CD4-positive, alpha-beta T cell treated with Interleukin-21 for 1 hour (primary cell): ENCODE results near the gene DCDC2.
A peak's percentile ranks its signal among the peaks of the same experiment; 100 is the strongest.
"Not testable (repeated sequence)": the region's sequence is repeated elsewhere in the genome, so short reads cannot be mapped to it uniquely, and the experiment has no call there.

Source experiments
- DNase-seq: peaks from one replicate; pipeline ENCODE4 v3.0.0-alpha.2; 2020

The DCDC2 gene

DNA sequence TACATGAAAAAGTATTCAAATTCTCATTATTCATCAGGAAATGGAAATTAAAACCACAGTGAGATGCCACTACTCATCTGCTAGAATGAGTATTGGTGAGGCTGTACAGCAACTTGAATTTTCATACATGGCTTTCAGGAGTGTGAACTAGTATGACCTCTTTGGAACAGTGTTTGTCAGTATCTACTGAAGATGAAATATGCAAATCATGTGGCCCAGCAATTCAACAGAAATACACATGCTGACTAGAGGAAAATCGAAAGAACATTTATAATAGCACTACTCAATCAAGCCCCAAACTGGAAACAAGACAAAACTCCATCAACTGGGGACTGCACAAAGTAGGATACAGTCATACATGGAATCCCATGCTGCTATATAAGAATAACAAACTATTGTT is 102.2 kb downstream of the DCDC2 start:
- no peak for DNase-seq

GRCh38 chr6:24253360-24253759 is 104.5 kb downstream of the DCDC2 start:
- no peak for DNase-seq

GRCh38 chr6:24252280-24252679 is 105.6 kb downstream of the DCDC2 start:
- DNase-seq: no peak

DNA sequence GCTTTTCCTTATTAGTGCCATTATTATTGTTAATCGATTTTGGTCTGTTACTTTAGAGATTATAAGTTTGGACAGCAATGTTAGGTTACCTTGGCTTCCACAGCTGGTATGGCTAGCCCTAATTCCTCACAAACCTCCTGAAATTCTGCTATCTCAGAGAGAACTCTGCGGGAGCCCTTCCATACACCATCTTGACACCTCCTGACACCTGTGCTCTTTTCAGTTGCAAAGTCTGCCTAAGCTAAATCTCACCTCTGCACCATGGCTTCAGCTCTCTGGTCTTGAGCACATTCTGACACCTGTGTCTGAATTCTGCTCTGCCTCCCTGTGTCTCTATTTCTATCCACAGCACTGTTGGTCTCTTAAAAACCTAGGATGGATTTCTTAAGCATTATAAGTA is 106.5 kb downstream of the DCDC2 start:
- DNase-seq: no peak

GRCh38 chr6:24249926-24250325 is 107.9 kb downstream of the DCDC2 start:
- DNase-seq: no peak

- no peak for DNase-seq
Observed at GRCh38 chr6:24245275-24245674, 112.6 kb downstream of the DCDC2 start.

GRCh38 chr6:24242924-24243323 is 114.9 kb downstream of the DCDC2 start:
- DNase-seq: no peak

DNA sequence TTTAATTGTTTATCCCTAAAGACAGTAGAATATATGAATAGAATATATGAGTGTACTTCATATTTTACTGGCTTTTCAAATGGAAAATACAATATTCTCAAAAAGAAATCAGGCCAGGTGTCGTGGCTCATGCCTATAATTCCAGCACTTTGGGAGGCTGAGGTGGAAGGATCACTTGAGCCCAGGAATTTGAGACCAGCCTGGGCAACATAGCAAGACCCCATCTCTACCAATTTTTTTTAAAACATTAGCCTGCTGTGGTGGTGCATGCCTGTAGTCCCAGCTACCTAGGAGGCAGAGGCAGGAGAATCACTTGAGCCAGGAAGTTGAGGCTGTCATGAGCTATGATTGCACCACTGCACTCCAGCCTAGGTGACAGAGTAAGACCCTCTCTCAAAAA is 116.1 kb downstream of the DCDC2 start:
- not testable (repeated sequence) for DNase-seq

DNA sequence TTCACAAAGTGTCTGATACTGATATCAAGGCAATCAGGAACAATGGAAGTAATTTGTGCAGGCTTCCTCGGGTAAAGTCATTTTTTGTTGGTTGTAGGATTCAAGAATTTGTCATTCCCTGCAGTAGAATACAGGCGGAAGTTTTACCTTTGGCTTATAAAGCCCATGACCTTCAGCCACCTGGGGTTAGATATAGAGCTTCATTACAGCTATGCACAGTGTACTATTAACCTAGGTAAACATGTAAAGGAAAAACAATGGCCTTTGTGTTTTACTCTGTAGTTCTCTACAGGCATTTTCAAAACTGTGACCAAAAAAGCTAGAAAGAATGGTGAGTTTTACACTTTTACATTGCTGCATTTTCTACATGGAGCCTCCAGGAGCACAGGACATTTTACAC is 116.9 kb downstream of the DCDC2 start:
- no peak for DNase-seq

DNA sequence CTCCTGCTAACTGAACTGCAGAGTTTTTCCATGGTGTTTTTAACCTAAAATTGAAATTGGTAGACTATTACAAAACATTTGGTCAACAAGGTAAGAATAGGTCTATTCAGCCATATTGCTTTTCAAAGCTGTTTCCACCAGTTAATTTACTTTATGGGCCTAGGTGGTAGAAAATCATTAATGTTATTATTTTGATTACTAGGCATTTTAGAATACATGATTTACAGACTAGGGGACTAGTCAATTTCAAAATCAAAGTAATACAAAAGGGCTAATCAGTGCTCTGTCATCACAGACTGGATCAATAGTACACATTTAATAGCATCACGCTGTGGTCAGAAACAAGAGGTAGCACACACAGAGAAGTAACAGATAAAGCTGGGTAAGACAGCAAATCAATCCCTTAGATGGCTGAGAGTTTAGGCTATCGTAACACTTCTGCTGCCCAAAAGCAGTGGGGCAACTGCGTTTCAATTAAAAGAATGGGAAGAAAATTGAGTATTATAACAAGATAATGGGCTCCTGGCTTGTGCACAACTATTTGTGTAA is 117.4 kb downstream of the DCDC2 start:
- DNase-seq: no peak

DNA sequence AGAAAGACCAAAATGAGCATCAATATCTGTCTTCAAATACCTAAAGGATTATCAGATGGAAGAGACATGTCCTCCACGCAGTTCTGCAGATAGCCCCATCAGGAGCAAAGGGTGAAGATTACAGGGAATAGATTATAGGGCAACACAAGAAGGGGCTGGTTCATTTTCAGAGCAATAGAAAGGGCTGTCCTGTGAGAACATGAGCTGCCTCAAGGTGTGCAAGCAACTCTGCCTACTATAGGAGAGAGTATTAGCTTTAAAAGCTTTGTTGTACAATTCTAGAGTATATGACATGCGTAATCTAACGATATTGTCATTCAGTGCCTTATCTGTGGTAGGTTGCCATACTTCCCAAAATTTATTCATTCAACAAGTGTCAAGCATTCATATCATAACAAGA is 119.2 kb downstream of the DCDC2 start:
- DNase-seq: no peak

DNA sequence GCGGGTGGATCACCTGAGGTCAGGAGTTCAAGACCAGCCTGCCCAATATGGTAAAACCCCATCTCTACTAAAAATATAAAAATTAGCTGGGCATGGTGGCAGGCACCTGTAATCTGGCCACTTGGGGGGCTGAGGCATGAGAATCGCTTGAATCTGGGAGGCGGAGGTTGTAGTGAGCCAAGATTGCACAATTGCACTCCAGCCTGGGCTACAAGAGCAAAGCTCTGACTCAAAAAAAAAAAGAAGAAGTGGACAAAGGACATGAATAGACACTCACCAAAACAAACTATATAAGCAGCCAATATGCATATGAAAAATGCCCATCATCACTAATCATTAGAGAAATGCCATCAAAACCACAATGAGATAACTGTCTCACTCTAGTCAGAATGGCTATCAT is 121.1 kb downstream of the DCDC2 start:
- not testable (repeated sequence) for DNase-seq

DNA sequence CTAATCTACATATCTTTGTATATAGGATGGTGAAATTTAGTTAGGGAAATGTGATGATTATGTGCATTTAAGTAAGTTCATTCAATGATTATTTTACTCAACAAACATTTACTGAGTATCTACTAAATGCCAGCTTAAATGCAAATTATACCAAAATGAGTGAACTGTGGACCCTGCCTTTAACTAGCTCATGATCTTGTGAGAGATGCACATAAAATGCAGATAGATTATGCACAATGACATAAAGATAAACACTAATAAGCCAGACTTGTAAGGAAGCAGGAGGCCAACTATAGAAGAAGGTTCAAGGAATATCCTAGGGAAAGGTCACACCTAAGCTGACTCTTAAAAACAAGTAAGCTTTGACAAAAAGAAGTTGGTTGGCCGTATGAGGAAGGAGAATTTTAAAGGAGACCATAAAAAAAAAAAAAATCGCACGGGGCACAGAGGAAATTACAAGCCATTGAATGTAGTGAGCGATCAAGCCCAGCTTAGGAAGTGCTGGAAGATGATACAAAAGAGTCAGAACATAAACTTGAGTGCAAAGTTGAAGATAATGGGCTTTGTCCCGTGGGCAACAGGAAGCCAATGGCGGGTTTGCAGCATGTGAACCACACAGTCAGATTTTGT is 123.9 kb downstream of the DCDC2 start:
- no peak for DNase-seq

- DNase-seq: no peak
Observed at GRCh38 chr6:24231438-24231977, 126.4 kb downstream of the DCDC2 start.

- DNase-seq: no peak
Observed at GRCh38 chr6:24229696-24230405, 128.0 kb downstream of the DCDC2 start.

DNA sequence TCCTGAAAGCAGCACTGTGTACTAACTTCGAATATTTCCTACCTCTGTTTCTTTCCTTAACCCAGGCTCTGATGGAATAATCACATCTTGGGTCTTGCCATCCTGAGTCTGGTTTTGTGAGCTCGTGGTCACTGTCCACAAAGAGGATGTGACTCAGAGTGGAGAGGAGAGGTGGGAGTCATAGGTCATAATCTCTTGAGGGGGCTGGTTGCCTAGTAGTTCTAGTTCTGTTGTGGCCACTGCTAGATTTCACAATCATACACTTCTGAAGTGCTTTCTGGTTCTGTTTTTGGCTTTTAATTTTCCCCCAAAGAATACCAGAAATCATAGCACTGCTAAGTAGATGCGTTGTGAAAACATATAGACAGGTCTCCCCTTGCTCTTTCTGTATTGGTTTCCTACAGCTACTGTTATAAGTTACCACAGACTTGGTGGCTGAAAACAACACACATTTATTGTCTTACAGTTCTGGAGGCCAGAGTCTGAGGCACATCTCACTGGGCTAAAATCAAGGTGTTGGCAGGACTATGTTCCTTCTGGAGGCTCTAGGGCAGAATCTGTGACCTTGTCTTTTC is 129.1 kb downstream of the DCDC2 start:
- peak; percentile 1 for DNase-seq

- no peak for DNase-seq
Observed at GRCh38 chr6:24228123-24228522, 129.7 kb downstream of the DCDC2 start.

GRCh38 chr6:24227556-24227955 is 130.3 kb downstream of the DCDC2 start:
- no peak for DNase-seq

DNA sequence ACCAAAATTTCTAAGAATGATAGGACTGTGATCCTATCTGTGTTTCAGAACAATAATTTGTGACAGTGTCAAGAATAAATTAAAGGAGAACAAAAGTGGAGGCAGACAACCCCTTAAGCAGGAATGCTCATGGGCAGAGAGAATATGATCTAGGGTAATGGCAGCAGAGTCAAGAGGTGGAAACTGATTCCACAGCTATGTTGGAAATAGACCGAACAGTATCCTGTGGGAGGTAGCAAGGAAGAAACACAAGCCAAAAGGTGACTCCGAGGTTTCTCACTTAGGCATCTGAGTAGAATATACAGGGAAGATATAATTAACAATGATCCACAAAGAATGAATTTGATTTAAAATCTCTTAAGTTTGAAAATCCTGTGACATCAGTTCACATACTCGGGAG is 131.3 kb downstream of the DCDC2 start:
- DNase-seq: no peak

DNA sequence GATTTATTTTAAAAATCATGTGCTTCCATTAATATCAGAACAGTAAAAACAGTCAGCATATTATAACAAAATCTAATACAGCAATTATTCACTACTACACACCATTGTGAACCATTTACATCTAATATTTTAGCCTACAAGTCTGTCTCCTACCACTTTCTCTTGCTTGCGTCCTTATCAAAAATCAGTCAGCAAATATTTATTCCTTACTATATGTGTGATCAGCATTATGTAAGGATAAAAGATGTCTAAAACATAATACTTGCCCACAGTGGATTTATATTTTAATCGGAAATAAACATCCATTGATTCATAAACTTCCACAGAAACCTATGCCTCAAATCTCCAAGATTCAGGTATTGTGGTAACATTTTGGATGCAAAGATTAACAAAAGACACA is 132.0 kb downstream of the DCDC2 start:
- DNase-seq: no peak

- no peak for DNase-seq
Observed at GRCh38 chr6:24223115-24223919, 134.5 kb downstream of the DCDC2 start.

DNA sequence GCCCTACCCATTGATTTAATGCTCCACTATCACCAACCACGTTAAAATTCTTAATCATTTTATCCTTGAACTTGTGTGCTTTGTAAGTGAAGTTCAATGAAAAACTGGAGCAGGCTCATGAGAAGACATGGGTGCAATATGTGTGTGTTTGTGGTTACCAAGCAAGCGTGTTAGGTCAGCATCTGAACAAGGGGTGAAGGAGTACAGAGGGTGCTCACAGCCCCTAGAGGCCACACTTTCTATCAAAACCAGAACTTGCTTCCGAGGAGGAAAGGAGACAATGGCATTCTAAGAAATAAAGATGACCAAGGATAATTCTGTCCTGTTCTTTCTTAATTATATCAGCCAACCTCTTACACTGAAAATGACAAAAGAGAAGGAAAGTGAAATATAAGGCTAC is 138.2 kb downstream of the DCDC2 start:
- no peak for DNase-seq

GRCh38 chr6:24214984-24215383 is 142.9 kb downstream of the DCDC2 start:
- no peak for DNase-seq
